A549 (cell line): ENCODE measurements around the gene UTRN. TPM values are rescaled to one million over a fixed set of nuclear protein-coding genes. Genes with fewer than 3 reads are reported as not detected.

Source experiments
- ATAC-seq, 2 experiments: fragments of 200-7000 bp in 1 of 2; fragments of >200 bp in 1 of 2; cut with Nextera tagmentation in 1 of 2; cut with Tn5 transposase in 1 of 2; 3 replicates each; pipeline versions ENCODE4 v1.8.0 to v1.9.1; 2018 to 2020; ENCODE audit warnings: mild to moderate bottlenecking in 1 of 2, moderate library complexity in 1 of 2
- CTCF ChIA-PET: fragments of 300-600 bp; sonication (Branson Sonifier 250); formaldehyde crosslinking; extraction: SDS; loops from one replicate; lab custom pipeline; 2021; ENCODE audit warnings: antibody characterized with exemption, inconsistent platforms; lab: Yijun Ruan, JAX
- POLR2A ChIA-PET: fragments of 350-600 bp; formaldehyde crosslinking; extraction: SDS; loops from one replicate; lab custom pipeline; 2021; ENCODE audit warnings: antibody characterized with exemption, inconsistent platforms; lab: Yijun Ruan, JAX
- DNase-seq, 2 experiments: peaks; one replicate each; pipeline versions ENCODE4 v3.0.0 to v3.0.0-alpha.2; 2011 to 2016; ENCODE audit warnings: low read depth in 1 of 2, low spot score in 1 of 2
- FAIRE-seq: peaks from 2 replicates; lab custom pipeline; 2011; peaks lifted over from hg19 to GRCh38; lab: Jason Lieb, UNC
- H3K27ac ChIP-seq, 2 experiments: fragments of >200 bp; sonication (Bioruptor Twin); formaldehyde crosslinking; 3 replicates each; pipeline ENCODE4 v1.5.1; 2016 to 2017
- H3K4me1 ChIP-seq: fragments of >200 bp; sonication (Bioruptor Twin); formaldehyde crosslinking; 3 replicates; pipeline ENCODE4 v1.6.1; 2016
- H3K4me2 ChIP-seq: fragments of >200 bp; sonication (Bioruptor Twin); formaldehyde crosslinking; 3 replicates; pipeline ENCODE4 v1.6.1; 2016
- H3K4me3 ChIP-seq: fragments of >200 bp; sonication (Bioruptor Twin); formaldehyde crosslinking; 3 replicates; pipeline ENCODE4 v1.5.1; 2016
- H3K9me3 ChIP-seq: fragments of >200 bp; sonication (Bioruptor Twin); formaldehyde crosslinking; 3 replicates; pipeline ENCODE4 v1.6.1; 2016
- CEBPB ChIP-seq, 2 experiments: fragments of >200 bp in 1 of 2; sonication (Bioruptor Twin) in 1 of 2; formaldehyde crosslinking in 1 of 2; IDR thresholded peaks; 2 replicates each; pipeline ENCODE4 v1.6.1; 2012 to 2016
- CHD2 ChIP-seq: fragments of 150-350 bp; IDR thresholded peaks from 2 replicates; pipeline ENCODE4 v1.6.1; 2014; ENCODE audit warnings: low read length; ENCODE audit not compliant: partially characterized antibody
- E2F6 ChIP-seq: IDR thresholded peaks from 2 replicates; pipeline ENCODE4 v1.6.1; 2012; ENCODE audit warnings: low read depth, borderline replicate concordance
- EHF ChIP-seq: fragments of 250-450 bp; sonication (Bioruptor Pico); IDR thresholded peaks from 2 replicates; pipeline ENCODE4 v1.5.0; 2020; ENCODE audit warnings: mild to moderate bottlenecking
- EP300 ChIP-seq, 2 experiments: fragments of >200 bp; sonication (Bioruptor Twin); formaldehyde crosslinking; IDR thresholded peaks; 2 replicates in 1 of 2; 3 replicates in 1 of 2; pipeline ENCODE4 v1.6.1; 2016 to 2017
- ESRRA ChIP-seq: fragments of 150-350 bp; IDR thresholded peaks from 2 replicates; pipeline ENCODE4 v1.6.1; 2014; ENCODE audit warnings: mild to moderate bottlenecking, low read length, borderline replicate concordance
- FOSB ChIP-seq: fragments of 250-450 bp; sonication (Bioruptor Pico); IDR thresholded peaks from 2 replicates; pipeline ENCODE4 v1.5.0; 2020; ENCODE audit warnings: mild to moderate bottlenecking, moderate library complexity
- GATA3 ChIP-seq: IDR thresholded peaks from 2 replicates; pipeline ENCODE4 v1.6.1; 2012; ENCODE audit warnings: borderline replicate concordance
- HMGXB4 ChIP-seq: fragments of 250-450 bp; sonication (Bioruptor Pico); IDR thresholded peaks from 2 replicates; pipeline ENCODE4 v1.5.0; 2021; ENCODE audit warnings: mild to moderate bottlenecking, moderate library complexity, borderline replicate concordance
- HOXA7 ChIP-seq: fragments of 250-450 bp; sonication (Bioruptor Pico); IDR thresholded peaks from 2 replicates; pipeline ENCODE4 v1.5.0; 2020; ENCODE audit warnings: mild to moderate bottlenecking, moderate library complexity
- HOXB5 ChIP-seq: fragments of 250-450 bp; sonication (Bioruptor Pico); IDR thresholded peaks from 2 replicates; pipeline ENCODE4 v1.5.0; 2020; ENCODE audit warnings: mild to moderate bottlenecking, moderate library complexity
- KDM5A ChIP-seq: fragments of 200-600 bp; sonication (generic); IDR thresholded peaks from 2 replicates; pipeline ENCODE4 v1.6.1; 2016; ENCODE audit warnings: antibody characterized with exemption, mild to moderate bottlenecking
- MYC ChIP-seq: IDR thresholded peaks from 2 replicates; pipeline ENCODE4 v1.6.1; 2012; ENCODE audit warnings: mild to moderate bottlenecking, inconsistent platforms, low read length, improper control_type of control experiment, borderline replicate concordance
- POLR2A ChIP-seq: IDR thresholded peaks from 2 replicates; pipeline ENCODE4 v1.6.1; 2012; ENCODE audit warnings: mild to moderate bottlenecking, low read length
- POLR2AphosphoS2 ChIP-seq: conservative IDR thresholded peaks from 2 replicates; pipeline ENCODE4 v1.6.1; 2012; ENCODE audit warnings: low read length, improper control_type of control experiment, inconsistent platforms
- RAD21 ChIP-seq, 2 experiments: fragments of >200 bp in 1 of 2; sonication (Bioruptor Twin) in 1 of 2; formaldehyde crosslinking in 1 of 2; IDR thresholded peaks in 1 of 2; conservative IDR thresholded peaks in 1 of 2; 2 replicates in 1 of 2; 3 replicates in 1 of 2; pipeline ENCODE4 v1.6.1; 2012 to 2018; ENCODE audit warnings: inconsistent platforms in 1 of 2
- TFCP2L1 ChIP-seq: fragments of 250-450 bp; sonication (Bioruptor Pico); IDR thresholded peaks from 2 replicates; pipeline ENCODE4 v1.5.0; 2021; ENCODE audit warnings: mild to moderate bottlenecking
- TP53 ChIP-seq: fragments of 250-450 bp; sonication (Bioruptor Pico); IDR thresholded peaks from 2 replicates; pipeline ENCODE4 v1.5.0; 2021; ENCODE audit warnings: mild to moderate bottlenecking, moderate library complexity
- USF2 ChIP-seq: fragments of 450-650 bp; IDR thresholded peaks from 2 replicates; pipeline ENCODE4 v1.6.1; 2014; ENCODE audit warnings: antibody characterized with exemption
- ZC3H11A ChIP-seq: fragments of 450-650 bp; IDR thresholded peaks from 2 replicates; pipeline ENCODE4 v1.6.1; 2014; ENCODE audit warnings: antibody characterized with exemption, mild to moderate bottlenecking
- WGBS: methylation state at CpG from one replicate; pipeline ENCODE4 v1.1.6; 2017; ENCODE audit errors: missing lambda C conversion rate; 5-methylcytosine and 5-hydroxymethylcytosine counted together
- polyA plus RNA-seq, 4 experiments: library from polyadenylated mRNA; depleted of rRNA in 3 of 4; stranded (reverse); fragments of >200 nt; fragmentation: RNase III in 1 of 4; extraction: RNeasy Plus Mini Kit Qiagen cat#74134 plus additional on column Dnase treatment in 1 of 4; gene quantifications; 2 replicates in 3 of 4; 3 replicates in 1 of 4; pipeline ENCODE4 v1.2.3, GENCODE V29; 2011 to 2017
- TF ChIP-seq, protein P1 (sequence below): IDR thresholded peaks from 2 replicates; pipeline ENCODE4 v1.6.1; 2012
- TF ChIP-seq, protein P2 (sequence below): fragments of >200 bp; sonication (Bioruptor Twin); formaldehyde crosslinking; IDR thresholded peaks from 3 replicates; pipeline ENCODE4 v1.6.1; 2016

Gene UTRN
- polyA plus RNA-seq, 2 of the 4 experiments (the other 2 are of a cell fraction): 10.6 to 20.8 TPM

- Histone ChIP-seq H3K4me3 (no peak overlapping the region), H3K4me1 (0 out of 3 replicates have a peak, but pooled peaks cover 4% of the 10 kb centered on the region), H3K27ac (no peak overlapping the region; a peak in 1 of 6 replicates), H3K9me3 (no peaks in the 10 kb centered on the region), H3K4me2 (no peak overlapping the region)
- ChIA-PET CTCF (interaction anchor here (0.8 to 1.9 kb wide), 3 partner anchors 12 to 250 kb away, joined by 3 to 4 read pairs (median 4); no protein-coding TSS in a partner anchor), POLR2A (no interaction called here)
- DNase-seq: no peak
- 87% methylated on average over 5 of the region's 5 CpGs for WGBS
- ATAC-seq: no peak
- FAIRE-seq: no peak
- no peak for TF ChIP-seq TFCP2L1 (CRISPR knock-in tag)
- no peak for TF ChIP-seq ZC3H11A
- TF ChIP-seq FOSB (CRISPR knock-in tag): no peak
- no peak for TF ChIP-seq MYC
- TF ChIP-seq E2F6: no peak
- TF ChIP-seq POLR2AphosphoS2: no peak
- TF ChIP-seq TP53 (CRISPR knock-in tag): no peak
- TF ChIP-seq HMGXB4: no peak
- no peak for TF ChIP-seq HOXB5 (CRISPR knock-in tag)
- TF ChIP-seq KDM5A: no peak
- TF ChIP-seq CEBPB (IDR thresholded peaks at IDR 0.05): no peak
- no peak for TF ChIP-seq RAD21 (conservative IDR thresholded peaks at IDR 0.05 in 1 of 2, IDR thresholded peaks at IDR 0.05 in 1 of 2)
- TF ChIP-seq POLR2A: no peak
- TF ChIP-seq, protein P1, sequence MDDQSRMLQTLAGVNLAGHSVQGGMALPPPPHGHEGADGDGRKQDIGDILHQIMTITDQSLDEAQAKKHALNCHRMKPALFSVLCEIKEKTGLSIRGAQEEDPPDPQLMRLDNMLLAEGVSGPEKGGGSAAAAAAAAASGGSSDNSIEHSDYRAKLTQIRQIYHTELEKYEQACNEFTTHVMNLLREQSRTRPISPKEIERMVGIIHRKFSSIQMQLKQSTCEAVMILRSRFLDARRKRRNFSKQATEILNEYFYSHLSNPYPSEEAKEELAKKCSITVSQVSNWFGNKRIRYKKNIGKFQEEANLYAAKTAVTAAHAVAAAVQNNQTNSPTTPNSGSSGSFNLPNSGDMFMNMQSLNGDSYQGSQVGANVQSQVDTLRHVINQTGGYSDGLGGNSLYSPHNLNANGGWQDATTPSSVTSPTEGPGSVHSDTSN: no peak
- TF ChIP-seq EP300 (IDR thresholded peaks at IDR 0.05): no peak
- TF ChIP-seq GATA3: no peak
- no peak for TF ChIP-seq CHD2
- no peak for TF ChIP-seq EHF (CRISPR knock-in tag)
- TF ChIP-seq ESRRA: no peak
- no peak for TF ChIP-seq HOXA7 (CRISPR knock-in tag)
Measured at GRCh38 chr6:144302701-144303372, 17.7 kb downstream of the UTRN start.

DNA sequence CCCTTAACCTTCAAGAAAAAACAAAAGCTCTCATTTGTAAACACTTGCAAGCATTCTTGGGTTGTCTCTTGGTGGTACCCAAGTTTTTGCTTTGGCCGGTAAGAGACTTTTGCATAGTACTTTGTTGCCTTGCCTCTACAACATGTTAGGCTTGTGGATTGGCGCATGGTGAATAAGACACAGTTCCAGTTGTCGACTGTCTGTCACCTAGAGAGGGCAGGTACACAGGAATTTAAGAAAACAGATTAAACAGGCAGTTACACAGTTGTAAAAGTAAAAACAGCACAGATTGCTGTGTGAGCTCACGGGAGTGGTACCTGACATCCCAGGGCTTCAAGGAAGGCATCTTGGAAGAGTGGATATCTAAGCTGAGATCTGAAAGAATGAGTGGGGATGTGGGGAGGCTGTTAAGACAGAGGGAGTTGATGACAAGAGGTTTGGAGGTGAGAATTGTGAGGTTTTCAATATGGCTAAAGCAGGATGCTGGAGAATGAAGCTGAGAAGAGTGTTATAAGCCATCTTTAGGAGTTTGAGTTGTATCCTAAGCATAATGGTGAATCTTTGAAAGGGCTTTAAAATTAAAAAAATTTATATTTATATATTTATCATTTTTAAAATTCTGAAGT, 19.2 kb downstream of the UTRN start:
- H3K4me3 ChIP-seq: no peak overlapping the region
- TF ChIP-seq USF2 (no peak), MYC (no peak)
- TF ChIP-seq, protein P2, sequence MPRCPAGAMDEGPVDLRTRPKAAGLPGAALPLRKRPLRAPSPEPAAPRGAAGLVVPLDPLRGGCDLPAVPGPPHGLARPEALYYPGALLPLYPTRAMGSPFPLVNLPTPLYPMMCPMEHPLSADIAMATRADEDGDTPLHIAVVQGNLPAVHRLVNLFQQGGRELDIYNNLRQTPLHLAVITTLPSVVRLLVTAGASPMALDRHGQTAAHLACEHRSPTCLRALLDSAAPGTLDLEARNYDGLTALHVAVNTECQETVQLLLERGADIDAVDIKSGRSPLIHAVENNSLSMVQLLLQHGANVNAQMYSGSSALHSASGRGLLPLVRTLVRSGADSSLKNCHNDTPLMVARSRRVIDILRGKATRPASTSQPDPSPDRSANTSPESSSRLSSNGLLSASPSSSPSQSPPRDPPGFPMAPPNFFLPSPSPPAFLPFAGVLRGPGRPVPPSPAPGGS: no peak
- TF ChIP-seq, protein P1: no peak
- DNase-seq (no peak), ATAC-seq (no peak), FAIRE-seq (no peak)
- no peak overlapping the region for H3K27ac ChIP-seq
- no peaks in the 10 kb centered on the region for H3K9me3 ChIP-seq
- no peak overlapping the region for H3K4me2 ChIP-seq
- 93% methylated on average over 4 of the region's 4 CpGs for WGBS
- H3K4me1 ChIP-seq: 0 out of 3 replicates have a peak, but pooled peaks cover 4% of the 10 kb centered on the region
- CTCF ChIA-PET: interaction anchor here (0.6 to 1.8 kb wide), 2 partner anchors 169 to 198 kb away, joined by 3 to 4 read pairs; no protein-coding TSS in a partner anchor
- POLR2A ChIA-PET: no interaction called here
